Stimulated activated CD8-positive, alpha-beta memory T cell treated with anti-CD3 and anti-CD28 coated beads, Interleukin-2, amount 100 ng/mL, for 1 hour (primary cell): ENCODE data around the gene UBE2G1.
"Not testable (repeated sequence)": the region's sequence is repeated elsewhere in the genome, so short reads cannot be mapped to it uniquely, and the experiment has no call there.

ENCODE experiments used
- DNase-seq, 2 donors: peaks; one replicate each; pipeline ENCODE4 v3.0.0-alpha.2; 2020; ENCODE audit warnings: low read depth in 2 of 2

Gene UBE2G1

GRCh38 chr17:4375796-4376440 is 9.4 kb upstream of the UBE2G1 start:
- DNase-seq: not testable (repeated sequence)

DNA sequence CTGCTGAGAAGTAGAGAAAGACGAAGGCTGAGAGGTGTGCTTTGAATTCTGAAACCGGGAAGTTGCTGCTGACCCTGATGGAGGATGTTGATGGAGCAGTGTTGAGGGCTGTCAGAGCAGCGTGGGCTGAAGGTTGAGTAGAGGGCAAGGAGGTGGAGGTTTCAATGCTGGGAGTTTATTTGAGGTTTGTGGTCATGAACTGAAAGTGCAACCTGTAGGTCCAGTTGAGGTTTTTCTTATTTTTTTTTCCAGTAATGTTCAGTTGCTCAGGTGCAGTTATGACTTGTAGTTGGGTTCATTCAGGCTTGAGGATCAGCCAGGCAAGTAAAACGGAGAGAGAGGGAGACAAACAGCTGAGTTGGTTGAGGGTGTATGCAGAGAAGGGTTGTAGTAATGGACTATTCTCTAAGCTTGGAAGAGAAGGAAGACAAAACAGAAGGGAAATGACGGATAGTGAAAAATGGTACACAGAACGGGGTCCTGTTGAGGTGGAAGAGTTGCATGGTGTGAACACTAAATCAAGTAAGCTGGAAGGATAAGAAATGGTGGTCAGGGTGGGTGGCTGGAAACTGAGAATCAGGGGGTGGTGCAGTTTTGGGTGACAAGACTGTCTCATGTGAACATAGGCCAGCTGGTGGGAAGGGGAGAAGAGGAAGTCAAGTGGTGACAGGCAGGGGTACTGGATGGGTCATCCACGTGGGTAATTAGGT is 8.7 kb upstream of the UBE2G1 start:
- no peak for DNase-seq

DNA sequence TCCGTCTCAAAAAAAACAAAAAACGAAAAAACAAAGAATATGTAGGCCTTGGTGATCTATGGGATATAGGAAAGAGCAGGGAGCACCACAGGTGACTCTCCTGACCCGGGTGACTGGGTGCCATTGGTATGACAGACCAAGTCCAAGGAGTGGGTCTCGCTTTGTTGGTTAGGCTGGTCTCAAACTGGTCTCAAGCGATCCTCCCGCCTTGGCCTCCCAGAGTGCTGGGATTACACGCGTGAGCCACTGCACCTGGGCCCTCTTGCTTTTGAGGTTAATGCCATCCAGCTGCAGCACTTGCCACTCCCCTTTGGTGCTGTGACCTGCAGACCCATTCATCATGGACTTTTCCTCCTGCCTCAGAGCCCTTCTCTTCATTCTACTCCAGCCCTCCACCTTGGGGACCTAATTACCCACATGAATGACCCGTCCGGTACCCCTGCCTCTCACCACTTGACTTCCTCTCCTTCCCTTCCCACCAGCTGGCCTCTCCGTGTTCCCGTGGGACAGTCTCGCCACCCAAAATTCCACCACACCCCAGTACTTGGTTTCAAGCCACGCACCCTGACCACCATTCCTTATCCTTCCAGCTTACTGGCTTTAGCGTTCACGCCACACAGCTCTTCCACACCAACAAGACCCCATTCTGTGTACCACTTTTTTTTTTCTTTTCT is 3.2 kb upstream of the UBE2G1 start:
- no peak for DNase-seq

DNA sequence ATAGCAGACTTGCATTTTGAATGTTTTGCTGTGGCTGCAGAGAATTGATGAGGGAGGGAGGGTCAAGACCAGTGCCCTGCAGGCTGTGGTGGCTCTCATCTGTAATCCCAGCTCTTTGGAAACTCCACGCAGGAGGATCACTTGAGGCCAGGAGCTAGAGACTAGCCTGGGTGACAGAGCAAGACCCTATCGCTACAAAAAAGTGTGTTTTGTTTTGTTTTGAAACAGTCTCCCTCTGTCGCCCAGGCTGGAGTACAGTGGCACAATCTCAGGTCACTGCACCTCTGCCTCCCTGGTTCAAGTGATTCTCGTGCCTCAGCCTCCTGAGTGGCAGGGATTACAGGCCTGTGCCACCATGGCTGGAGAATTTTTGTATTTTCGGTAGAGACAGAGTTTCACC is 1.9 kb upstream of the UBE2G1 start:
- DNase-seq: no peak

- DNase-seq: not testable (repeated sequence)
Observed at GRCh38 chr17:4367177-4367576, 702 bp upstream of the UBE2G1 start.

DNA sequence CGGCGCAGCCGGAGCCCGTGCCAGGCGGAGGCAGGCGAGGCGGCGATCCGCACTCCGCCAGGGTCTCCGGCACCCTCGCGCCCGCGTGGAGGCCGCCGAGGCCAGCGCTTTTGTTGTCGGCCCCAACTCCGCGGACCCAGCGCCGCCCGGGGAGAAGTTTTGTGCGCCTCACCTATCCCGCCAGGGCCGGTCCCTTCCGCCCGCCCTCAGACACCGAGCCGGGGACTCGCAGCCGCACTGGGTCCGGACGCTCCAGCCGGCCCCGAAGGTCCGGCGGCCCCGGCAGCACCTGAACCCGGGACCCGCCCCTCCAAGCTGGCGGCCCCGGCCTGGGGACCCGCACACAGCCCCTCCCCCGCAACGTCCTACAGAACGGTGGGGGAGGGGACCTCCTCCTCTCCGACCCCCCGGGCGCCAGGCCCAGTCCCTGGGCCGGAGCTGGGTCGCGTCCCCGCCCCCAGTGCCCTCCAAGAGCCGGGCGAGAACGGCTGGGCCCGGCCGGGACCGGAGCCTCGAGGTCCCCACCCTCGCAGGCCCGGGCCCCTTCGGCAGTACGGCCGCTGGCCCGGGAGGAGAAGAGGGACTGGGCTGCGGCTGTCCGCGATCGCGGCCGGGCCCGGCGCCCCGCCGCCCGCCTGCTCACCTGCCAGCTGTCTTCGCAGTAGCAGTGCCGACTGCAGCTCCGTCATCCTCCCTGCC is 698 bp downstream of the UBE2G1 start:
- DNase-seq: peak in 1 of 2 donors; percentile 13

- peak; percentile 70 to 80 for DNase-seq
Observed at GRCh38 chr17:4365103-4365627, 1.3 kb downstream of the UBE2G1 start.

DNA sequence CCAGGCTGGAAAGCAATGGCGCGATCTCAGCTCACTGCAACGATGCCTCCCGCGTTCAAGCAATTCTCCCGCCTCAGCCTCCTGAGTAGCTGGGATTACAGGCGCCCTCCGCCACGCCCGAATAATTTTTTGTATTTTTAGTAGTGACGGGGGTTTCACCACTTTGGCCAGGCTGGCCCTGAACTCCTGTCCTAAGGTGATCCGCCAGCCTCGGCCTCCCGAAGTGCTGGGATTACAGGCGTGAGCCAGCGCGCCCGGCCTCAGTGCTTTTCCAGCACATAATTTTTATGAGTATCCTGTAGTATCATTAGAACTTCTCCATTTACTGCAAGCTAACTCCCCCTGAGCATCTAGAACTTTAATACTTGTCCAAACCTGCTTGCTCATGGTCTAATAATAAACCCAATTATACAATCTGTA is 1.8 kb downstream of the UBE2G1 start:
- DNase-seq: no peak

- no peak for DNase-seq
Observed at GRCh38 chr17:4362141-4362540, 4.3 kb downstream of the UBE2G1 start.

DNA sequence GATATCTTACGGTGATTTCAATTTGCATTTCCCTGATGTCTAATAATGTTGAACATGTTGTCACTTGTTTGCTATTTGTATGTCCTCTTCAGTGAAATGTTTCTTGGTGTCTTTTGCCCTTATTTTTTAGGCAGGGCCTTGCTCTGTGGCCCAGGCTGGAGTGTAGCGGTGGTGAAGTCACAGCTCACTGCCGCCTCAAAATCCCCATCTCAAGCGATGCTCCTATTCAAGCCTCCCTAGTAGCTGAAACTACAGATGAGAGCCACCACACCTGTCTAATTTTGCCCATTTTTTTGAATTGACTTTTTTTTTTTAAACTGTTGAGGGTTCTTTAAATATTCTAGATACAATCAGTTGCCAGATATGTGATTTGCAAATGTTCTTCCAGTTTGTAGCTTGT is 8.3 kb downstream of the UBE2G1 start:
- no peak for DNase-seq

DNA sequence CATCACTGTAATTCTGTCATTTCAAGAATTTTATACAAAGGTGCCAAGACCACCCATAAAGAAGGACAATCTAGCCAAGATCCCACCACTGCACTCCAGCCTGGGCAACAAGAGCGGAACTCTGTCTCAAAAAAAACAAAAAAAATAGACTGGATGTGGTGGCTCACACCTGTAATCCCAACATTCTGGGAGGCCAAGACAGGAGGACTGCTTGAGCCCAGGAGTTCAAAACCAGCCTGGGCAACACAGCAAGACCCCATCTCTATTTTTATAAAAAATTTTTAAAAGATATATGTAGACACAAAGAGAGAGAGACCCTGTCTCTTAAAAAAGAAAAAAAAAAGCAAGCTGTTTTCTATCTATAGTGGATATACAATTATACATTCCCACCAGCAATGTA is 8.8 kb downstream of the UBE2G1 start:
- DNase-seq: no peak

DNA sequence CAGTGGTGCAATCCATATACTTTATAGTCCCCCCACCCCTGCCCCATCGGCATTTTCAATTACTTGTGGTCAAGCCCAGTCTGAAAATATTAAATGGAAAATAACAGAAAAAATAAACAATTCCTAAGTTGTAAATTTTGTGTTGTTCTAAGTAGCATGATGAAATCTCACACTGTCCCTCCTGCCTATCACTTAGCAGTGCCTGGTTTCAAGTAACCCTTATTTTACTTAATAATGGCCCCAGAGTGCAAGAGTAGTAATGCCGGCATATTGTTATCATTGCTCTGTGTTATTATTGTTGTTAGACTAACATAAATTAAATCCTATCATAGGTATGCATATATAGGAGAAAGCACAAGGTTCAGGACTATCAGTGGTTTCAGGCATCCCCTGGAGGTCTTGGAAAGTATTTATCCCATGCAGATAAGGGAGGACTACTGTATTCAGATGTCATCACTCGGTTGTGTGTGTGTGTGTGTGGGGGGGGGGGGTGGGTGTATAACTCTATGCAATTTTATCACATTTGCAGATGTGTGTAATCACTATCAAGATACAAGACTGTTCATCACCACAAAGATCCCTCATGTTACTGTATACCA is 9.3 kb downstream of the UBE2G1 start:
- DNase-seq: no peak

GRCh38 chr17:4354862-4355514 is 11.5 kb downstream of the UBE2G1 start:
- DNase-seq: no peak

- no peak for DNase-seq
Observed at GRCh38 chr17:4354206-4354605, 12.3 kb downstream of the UBE2G1 start.

- DNase-seq: not testable (repeated sequence)
Observed at GRCh38 chr17:4350214-4350613, 16.3 kb downstream of the UBE2G1 start.

GRCh38 chr17:4345581-4346252 is 20.8 kb downstream of the UBE2G1 start:
- no peak for DNase-seq

DNA sequence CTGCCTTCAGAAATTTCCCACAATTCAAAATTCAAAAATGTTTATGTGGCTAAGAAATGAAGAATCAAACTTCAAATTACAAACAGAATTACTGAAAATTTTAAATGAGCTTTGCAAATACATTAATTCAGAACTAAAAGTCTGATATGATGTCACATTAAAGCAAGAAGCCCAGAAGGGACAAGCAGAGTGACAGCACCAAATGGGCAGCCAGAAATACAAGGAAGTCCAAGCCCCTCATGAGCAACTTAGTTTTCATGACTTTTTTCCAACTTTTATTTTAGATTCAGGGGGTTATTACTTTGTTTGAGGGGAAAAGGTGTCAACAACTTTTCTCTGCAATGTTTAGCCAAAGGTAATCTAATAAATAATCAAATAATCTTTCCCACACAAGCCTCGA is 21.5 kb downstream of the UBE2G1 start:
- no peak for DNase-seq

DNA sequence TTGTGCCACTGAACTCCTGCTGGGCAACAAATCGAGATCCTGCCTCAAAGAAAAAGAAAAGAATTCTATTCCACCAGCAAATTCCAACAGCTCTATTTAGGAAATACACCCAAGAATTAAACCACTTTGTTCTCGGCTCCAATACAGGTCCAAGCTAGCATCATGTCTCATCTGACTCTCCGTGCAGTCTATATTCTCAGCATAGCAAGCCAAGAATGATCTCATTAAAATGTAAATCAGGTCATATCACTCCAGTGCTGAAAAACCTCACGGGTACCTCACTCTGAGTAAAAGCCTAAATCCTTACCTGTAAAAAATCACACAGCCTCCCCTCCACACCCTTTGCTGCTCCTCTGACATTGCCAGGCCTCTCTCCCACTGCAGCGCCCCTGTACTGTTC is 23.9 kb downstream of the UBE2G1 start:
- no peak for DNase-seq

- no peak for DNase-seq
Observed at GRCh38 chr17:4341616-4341977, 24.9 kb downstream of the UBE2G1 start.

- no peak for DNase-seq
Observed at GRCh38 chr17:4340914-4341615, 25.4 kb downstream of the UBE2G1 start.
